ENCODE measurements around the gene IBSP.
A peak's percentile ranks its signal among the peaks of the same experiment; 100 is the strongest.

IBSP gene

GRCh38 chr4:87843936-87844335 is 44.6 kb downstream of the IBSP start:
- DNase-seq (ENCODE audit: low read depth): peak; percentile 96
- H3K4me3 ChIP-seq (ENCODE audit: control insufficient read depth, low read depth, low read length): no peak overlapping the region
- TF ChIP-seq, protein P1, sequence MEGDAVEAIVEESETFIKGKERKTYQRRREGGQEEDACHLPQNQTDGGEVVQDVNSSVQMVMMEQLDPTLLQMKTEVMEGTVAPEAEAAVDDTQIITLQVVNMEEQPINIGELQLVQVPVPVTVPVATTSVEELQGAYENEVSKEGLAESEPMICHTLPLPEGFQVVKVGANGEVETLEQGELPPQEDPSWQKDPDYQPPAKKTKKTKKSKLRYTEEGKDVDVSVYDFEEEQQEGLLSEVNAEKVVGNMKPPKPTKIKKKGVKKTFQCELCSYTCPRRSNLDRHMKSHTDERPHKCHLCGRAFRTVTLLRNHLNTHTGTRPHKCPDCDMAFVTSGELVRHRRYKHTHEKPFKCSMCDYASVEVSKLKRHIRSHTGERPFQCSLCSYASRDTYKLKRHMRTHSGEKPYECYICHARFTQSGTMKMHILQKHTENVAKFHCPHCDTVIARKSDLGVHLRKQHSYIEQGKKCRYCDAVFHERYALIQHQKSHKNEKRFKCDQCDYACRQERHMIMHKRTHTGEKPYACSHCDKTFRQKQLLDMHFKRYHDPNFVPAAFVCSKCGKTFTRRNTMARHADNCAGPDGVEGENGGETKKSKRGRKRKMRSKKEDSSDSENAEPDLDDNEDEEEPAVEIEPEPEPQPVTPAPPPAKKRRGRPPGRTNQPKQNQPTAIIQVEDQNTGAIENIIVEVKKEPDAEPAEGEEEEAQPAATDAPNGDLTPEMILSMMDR (conservative IDR thresholded peaks at IDR 0.05; ENCODE audit: control insufficient read depth, insufficient read depth, low read depth, low read length): no peak

GRCh38 chr4:87844452-87844851 is 45.1 kb downstream of the IBSP start:
- TF ChIP-seq, protein P1 (conservative IDR thresholded peaks at IDR 0.05; ENCODE audit: control insufficient read depth, insufficient read depth, low read depth, low read length): no peak
- DNase-seq (ENCODE audit: low read depth): peak; percentile 44
- H3K4me3 ChIP-seq (ENCODE audit: control insufficient read depth, low read depth, low read length): no peak overlapping the region

GRCh38 chr4:87846226-87846625 is 46.9 kb downstream of the IBSP start:
- DNase-seq (ENCODE audit: low read depth): no peak
- TF ChIP-seq, protein P1 (conservative IDR thresholded peaks at IDR 0.05; ENCODE audit: control insufficient read depth, insufficient read depth, low read depth, low read length): no peak

GRCh38 chr4:87848622-87849351 is 49.4 kb downstream of the IBSP start:
- no peak overlapping the region for H3K4me3 ChIP-seq (ENCODE audit: control insufficient read depth, low read depth, low read length)
- TF ChIP-seq, protein P1 (conservative IDR thresholded peaks at IDR 0.05; ENCODE audit: control insufficient read depth, insufficient read depth, low read depth, low read length): peak; percentile 74
- DNase-seq (ENCODE audit: low read depth): peak; percentile 73

More at GRCh38 chr4:87846226-87846625, 46.9 kb downstream of the IBSP start:
- H3K4me3 ChIP-seq (ENCODE audit: control insufficient read depth, low read depth, low read length): no peak overlapping the region

- DNase-seq (ENCODE audit: low read depth): peak; percentile 10
- TF ChIP-seq, protein P1 (conservative IDR thresholded peaks at IDR 0.05; ENCODE audit: control insufficient read depth, insufficient read depth, low read depth, low read length): no peak
- no peak overlapping the region for H3K4me3 ChIP-seq (ENCODE audit: control insufficient read depth, low read depth, low read length)
Observed at GRCh38 chr4:87849612-87850011, 50.3 kb downstream of the IBSP start.

DNA sequence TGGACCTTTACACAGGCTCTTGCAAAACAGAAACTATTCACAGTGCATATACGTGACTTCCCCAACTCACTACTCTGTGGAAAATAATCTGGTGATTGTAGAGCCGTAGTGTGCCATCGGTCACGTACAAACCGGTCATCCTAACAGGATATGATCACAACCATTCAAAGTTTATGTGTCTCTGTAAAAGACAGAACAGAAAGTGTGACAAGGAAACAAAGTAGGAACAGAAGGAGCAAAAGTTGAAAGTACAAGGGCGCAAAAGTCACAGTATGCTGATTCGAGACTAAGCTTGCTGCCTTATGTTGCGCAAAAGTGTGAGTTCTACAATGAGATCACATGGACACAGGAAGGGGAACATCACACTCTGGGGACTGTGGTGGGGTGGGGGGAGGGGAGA is 52.0 kb downstream of the IBSP start:
- DNase-seq (ENCODE audit: low read depth): no peak

More for the DNA sequence above, 52.0 kb downstream of the IBSP start:
- TF ChIP-seq, protein P1 (conservative IDR thresholded peaks at IDR 0.05; ENCODE audit: control insufficient read depth, insufficient read depth, low read depth, low read length): no peak
- no peak overlapping the region for H3K4me3 ChIP-seq (ENCODE audit: control insufficient read depth, low read depth, low read length)
